BLaER1 treated with 17β-estradiol and CSF1 and Interleukin-3, amounts not matched to agents 10 nM and 100 nM (cell line): ENCODE data around the gene AUTS2.

Source experiments
- H3K27ac ChIP-seq, 11 experiments: shearing (Covaris generic); formaldehyde crosslinking; 2 replicates each; pipeline ENCODE4 v1.8.1; 2022
- H3K27me3 ChIP-seq, 11 experiments: shearing (Covaris generic); formaldehyde crosslinking; 2 replicates each; pipeline ENCODE4 v1.8.1; 2022
- H3K36me3 ChIP-seq, 11 experiments: shearing (Covaris generic); formaldehyde crosslinking; 2 replicates each; pipeline ENCODE4 v1.8.1; 2022
- H3K4me1 ChIP-seq, 10 experiments: shearing (Covaris generic); formaldehyde crosslinking; 2 replicates each; pipeline ENCODE4 v1.8.1; 2022
- H3K4me2 ChIP-seq, 11 experiments: shearing (Covaris generic); formaldehyde crosslinking; 2 replicates each; pipeline ENCODE4 v1.8.1; 2022
- H3K4me3 ChIP-seq, 10 experiments: shearing (Covaris generic); formaldehyde crosslinking; 2 replicates each; pipeline ENCODE4 v1.8.1; 2022
- H3K9ac ChIP-seq, 11 experiments: shearing (Covaris generic); formaldehyde crosslinking; 2 replicates each; pipeline ENCODE4 v1.8.1; 2022
- H3K9me3 ChIP-seq, 11 experiments: shearing (Covaris generic); formaldehyde crosslinking; replicated peaks in 1 of 11; 2 replicates each; pipeline ENCODE4 v1.8.1; 2022
- H4K20me1 ChIP-seq, 11 experiments: shearing (Covaris generic); formaldehyde crosslinking; 2 replicates each; pipeline ENCODE4 v1.8.1; 2022
- Cebpa-rat ChIP-seq, 11 experiments: shearing (Covaris generic); IDR thresholded peaks; 2 replicates each; pipeline ENCODE4 v1.8.1; 2022

Gene AUTS2

DNA sequence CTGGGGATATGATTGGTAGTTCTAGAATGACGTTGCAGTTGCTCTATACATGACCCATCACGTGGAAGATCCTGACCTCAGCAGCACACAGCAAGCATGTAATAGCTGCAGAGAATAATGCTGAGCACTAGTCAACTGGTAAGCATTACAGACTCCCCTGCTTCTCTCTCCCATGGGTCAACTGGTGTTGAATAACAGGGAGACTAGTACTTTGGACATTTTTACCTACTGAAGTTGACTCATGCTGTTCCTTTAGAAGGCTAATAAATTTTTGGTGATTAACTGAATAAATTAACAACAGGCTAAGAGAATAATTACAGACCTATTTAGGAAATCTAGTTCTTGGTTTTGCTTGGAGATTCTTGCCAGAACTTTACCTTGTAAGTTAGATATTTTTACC is 234.1 kb downstream of the AUTS2 start:
- no peak overlapping the region for H3K4me3 ChIP-seq
- H3K9ac ChIP-seq, result no peak overlapping the region
- no peak overlapping the region for H3K27ac ChIP-seq
- H3K9me3 ChIP-seq, result peaks cover 9 to 15% (median 12%) of the 10 kb centered on the region in 11 experiments; a peak in 19 of 22 replicates
- peaks cover 9 to 16% (median 12%) of the 10 kb centered on the region in 10 experiments for H3K4me1 ChIP-seq
- no peak for TF ChIP-seq Cebpa-rat (IDR thresholded peaks at IDR 0.05)
- peaks cover 0 to 17% (median 9%) of the 10 kb centered on the region in 11 experiments; a peak in 10 of 22 replicates for H4K20me1 ChIP-seq
- H3K4me2 ChIP-seq, result no peak overlapping the region
- H3K36me3 ChIP-seq, result peaks cover 0 to 18% (median 7%) of the 10 kb centered on the region in 11 experiments; a peak in 7 of 22 replicates
- H3K27me3 ChIP-seq, result no peaks in the 10 kb centered on the region

DNA sequence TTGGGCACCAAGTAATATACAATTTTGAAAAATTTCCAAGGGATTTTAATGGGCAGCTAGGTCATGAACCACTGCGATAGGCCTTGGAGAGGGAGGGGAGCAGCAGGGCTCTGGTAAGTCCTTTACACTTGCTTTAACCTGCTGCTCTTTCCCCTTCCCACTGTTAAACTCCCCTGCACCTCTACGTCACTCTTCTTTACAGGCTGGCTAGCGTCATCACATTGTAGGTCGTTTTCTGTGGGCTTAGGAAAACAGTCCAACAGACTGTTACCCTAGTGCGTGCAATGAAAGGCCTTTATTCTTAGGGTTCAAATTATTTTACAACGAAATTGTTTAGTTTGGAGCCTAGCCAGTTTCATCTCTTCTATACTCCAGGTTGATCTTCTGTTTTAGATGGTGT is 235.7 kb downstream of the AUTS2 start:
- Histone ChIP-seq H4K20me1 (peaks cover 0 to 26% (median 11%) of the 10 kb centered on the region in 11 experiments; a peak in 11 of 22 replicates), H3K27ac (no peak overlapping the region), H3K27me3 (no peaks in the 10 kb centered on the region), H3K9ac (no peak overlapping the region), H3K36me3 (peaks cover 0 to 13% (median 4%) of the 10 kb centered on the region in 11 experiments; a peak in 7 of 22 replicates), H3K4me1 (peaks cover 0 to 13% (median 7%) of the 10 kb centered on the region in 10 experiments; a peak in 14 of 20 replicates), H3K4me3 (no peak overlapping the region), H3K9me3 (peaks cover 4 to 9% (median 6%) of the 10 kb centered on the region in 11 experiments; a peak in 19 of 22 replicates), H3K4me2 (no peak overlapping the region)
- TF ChIP-seq Cebpa-rat (IDR thresholded peaks at IDR 0.05), result no peak

DNA sequence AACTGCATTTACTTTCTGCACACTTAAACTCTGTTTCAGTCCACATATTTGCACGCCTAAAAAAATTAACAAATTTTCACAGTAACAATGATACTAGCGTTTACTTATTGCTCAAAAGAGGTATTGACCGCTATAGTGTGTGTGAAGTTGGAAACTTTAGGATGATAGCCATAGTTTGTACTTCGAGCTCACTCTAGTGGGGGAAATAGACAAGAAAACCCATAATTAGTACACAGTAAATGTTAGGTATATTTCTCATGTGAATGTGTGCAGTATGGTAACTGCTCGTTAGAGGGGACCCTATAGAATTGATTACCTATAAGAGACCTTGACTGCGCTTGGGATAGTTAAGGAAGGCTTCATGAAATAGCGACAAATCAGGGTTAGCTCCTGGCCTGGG is 238.4 kb downstream of the AUTS2 start:
- Histone ChIP-seq H3K4me1 (peaks cover 18 to 36% (median 28%) of the 10 kb centered on the region in 10 experiments), H3K4me2 (no peak overlapping the region), H3K36me3 (peaks cover 0 to 6% (median 0%) of the 10 kb centered on the region in 11 experiments; a peak in 2 of 22 replicates), H4K20me1 (peaks cover 0 to 46% (median 28%) of the 10 kb centered on the region in 11 experiments; a peak in 12 of 22 replicates), H3K9ac (no peak overlapping the region), H3K9me3 (no peaks in the 10 kb centered on the region), H3K27ac (no peak overlapping the region), H3K4me3 (no peak overlapping the region), H3K27me3 (no peaks in the 10 kb centered on the region)
- no peak for TF ChIP-seq Cebpa-rat (IDR thresholded peaks at IDR 0.05)

DNA sequence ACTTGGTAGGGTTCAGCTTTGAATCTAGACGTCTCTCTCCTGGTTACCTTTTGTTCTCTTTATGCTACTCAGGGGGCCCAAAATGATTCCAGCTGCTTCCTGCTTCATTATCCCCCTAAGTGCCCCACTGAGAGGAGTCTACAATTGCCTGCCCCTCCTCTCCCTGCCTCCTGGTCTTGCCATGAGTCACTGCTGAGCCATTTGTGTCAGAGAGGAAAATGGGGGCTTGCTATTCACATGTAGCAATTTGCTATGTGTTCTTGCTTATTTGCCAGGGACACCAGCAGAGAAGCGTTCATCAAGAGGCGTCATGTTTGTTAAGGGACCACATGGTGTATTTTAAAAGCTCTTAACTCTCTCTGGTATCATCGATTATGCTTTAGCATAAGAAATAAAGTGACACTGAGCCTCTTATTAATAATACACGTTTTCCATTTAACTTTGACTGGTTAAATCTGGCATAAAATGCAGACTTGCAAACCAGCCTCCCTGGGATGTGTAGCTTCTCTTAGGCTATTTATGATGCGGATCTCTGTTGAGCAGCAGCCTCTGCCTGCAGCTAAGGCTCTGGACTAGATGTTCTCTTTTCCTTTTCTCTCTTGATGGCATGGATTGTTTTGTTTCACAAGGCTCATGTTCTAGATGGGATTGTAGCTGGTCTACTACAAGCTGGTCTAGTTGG is 239.3 kb downstream of the AUTS2 start:
- no peak overlapping the region for H3K9ac ChIP-seq
- H3K4me1 ChIP-seq, result peaks cover 18 to 37% (median 28%) of the 10 kb centered on the region in 10 experiments
- no peak overlapping the region for H3K4me3 ChIP-seq
- H3K4me2 ChIP-seq, result 0 out of 22 replicates have a peak overlapping the region, but pooled peaks of 1 of the 11 experiments have one; percentile 19
- peaks cover under 1 to 47% (median 28%) of the 10 kb centered on the region in 11 experiments; a peak in 13 of 22 replicates for H4K20me1 ChIP-seq
- no peaks in the 10 kb centered on the region for H3K27me3 ChIP-seq
- 0 out of 22 replicates have a peak, but pooled peaks cover 0 to 6% (median 0%) of the 10 kb centered on the region in 11 experiments for H3K36me3 ChIP-seq
- no peaks in the 10 kb centered on the region for H3K9me3 ChIP-seq
- no peak for TF ChIP-seq Cebpa-rat (IDR thresholded peaks at IDR 0.05)
- no peak overlapping the region for H3K27ac ChIP-seq

DNA sequence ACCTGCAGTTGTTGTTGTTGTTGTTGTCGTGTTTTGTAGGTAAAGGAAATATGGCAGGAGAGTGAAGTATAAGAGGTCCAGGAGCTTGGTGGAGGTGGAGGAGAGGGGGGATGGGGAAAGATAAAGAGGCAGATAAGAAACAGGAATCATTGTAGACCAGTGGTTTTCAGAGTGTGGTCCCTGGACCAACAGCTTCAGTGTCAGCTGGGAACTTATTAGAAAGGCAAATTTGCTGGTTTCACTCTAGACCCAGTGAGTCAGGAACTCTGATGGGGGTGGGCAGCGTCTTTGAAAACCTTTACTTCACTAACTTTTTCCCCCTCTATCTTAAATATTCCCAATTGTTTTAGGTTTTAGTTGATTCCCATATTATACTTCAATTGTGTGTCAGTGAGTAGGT is 241.5 kb downstream of the AUTS2 start:
- H3K4me3 ChIP-seq, result no peak overlapping the region
- H3K36me3 ChIP-seq, result no peaks in the 10 kb centered on the region
- no peak overlapping the region for H3K9ac ChIP-seq
- H3K27ac ChIP-seq, result 0 out of 22 replicates have a peak overlapping the region, but pooled peaks of 1 of the 11 experiments have one; percentile 14
- H3K4me2 ChIP-seq, result peak overlapping the region; percentile 33 to 75 (median 50)
- no peak for TF ChIP-seq Cebpa-rat (IDR thresholded peaks at IDR 0.05)
- no peaks in the 10 kb centered on the region for H3K27me3 ChIP-seq
- H3K4me1 ChIP-seq, result peaks cover 18 to 60% (median 49%) of the 10 kb centered on the region in 10 experiments
- no peaks in the 10 kb centered on the region for H3K9me3 ChIP-seq
- peaks cover 4 to 63% (median 43%) of the 10 kb centered on the region in 11 experiments; a peak in 15 of 22 replicates for H4K20me1 ChIP-seq

DNA sequence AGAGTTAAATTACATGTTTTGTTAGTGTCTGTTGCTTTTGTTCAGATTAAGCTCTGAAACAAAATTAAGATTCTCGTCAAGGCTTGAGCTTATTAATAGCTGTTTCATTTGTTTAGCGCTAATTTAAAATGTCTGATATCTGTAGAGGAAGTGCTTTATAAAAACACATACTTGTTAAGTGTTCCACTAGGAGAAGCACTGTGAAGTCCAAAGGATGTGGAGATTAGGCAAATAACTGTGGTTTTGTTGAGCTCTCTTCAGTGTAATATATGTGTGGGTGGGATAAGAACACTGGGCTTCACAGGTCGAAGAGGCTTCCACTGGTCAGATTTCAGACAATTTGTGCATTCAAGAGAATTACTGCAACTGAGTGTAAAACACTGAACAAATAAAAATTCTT is 242.0 kb downstream of the AUTS2 start:
- Histone ChIP-seq H4K20me1 (peaks cover 9 to 67% (median 48%) of the 10 kb centered on the region in 11 experiments; a peak in 16 of 22 replicates), H3K9me3 (no peaks in the 10 kb centered on the region), H3K36me3 (no peaks in the 10 kb centered on the region), H3K4me3 (no peak overlapping the region), H3K27me3 (no peaks in the 10 kb centered on the region), H3K9ac (no peak overlapping the region), H3K4me1 (peaks cover 21 to 64% (median 54%) of the 10 kb centered on the region in 10 experiments), H3K27ac (0 out of 22 replicates have a peak overlapping the region, but pooled peaks of 1 of the 11 experiments have one; percentile 14), H3K4me2 (peak overlapping the region; percentile 33 to 75 (median 50); a peak in 21 of 22 replicates)
- TF ChIP-seq Cebpa-rat (IDR thresholded peaks at IDR 0.05), result no peak

DNA sequence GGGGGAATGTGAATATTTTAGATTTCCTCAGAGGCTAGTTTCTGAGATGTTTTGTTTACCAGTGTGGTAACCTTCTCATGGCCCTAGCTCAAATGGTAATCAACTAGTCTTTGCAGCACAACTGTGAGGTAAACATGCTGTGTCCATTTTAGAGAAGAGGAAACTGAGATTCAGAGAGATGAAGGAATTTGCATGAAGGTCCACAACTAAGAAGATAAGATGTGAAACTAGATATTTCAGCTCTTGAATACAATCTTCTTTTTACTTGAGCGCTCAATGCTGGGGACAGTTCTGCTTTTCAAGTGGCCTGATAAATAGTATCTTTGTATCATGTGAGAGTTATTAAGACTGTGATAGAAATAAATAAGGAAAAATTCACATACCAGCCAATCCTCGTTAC is 245.4 kb downstream of the AUTS2 start:
- Histone ChIP-seq H3K9me3 (no peaks in the 10 kb centered on the region), H3K9ac (no peak overlapping the region), H3K4me1 (peaks cover 32 to 77% (median 72%) of the 10 kb centered on the region in 10 experiments), H3K27me3 (no peaks in the 10 kb centered on the region), H3K4me3 (no peak overlapping the region), H4K20me1 (peaks cover 24 to 86% (median 76%) of the 10 kb centered on the region in 11 experiments; a peak in 17 of 22 replicates), H3K4me2 (peak overlapping the region in 4 of 11 experiments; percentile 55 to 72 (median 66); a peak in 6 of 22 replicates), H3K27ac (no peak overlapping the region), H3K36me3 (no peaks in the 10 kb centered on the region)
- TF ChIP-seq Cebpa-rat (IDR thresholded peaks at IDR 0.05), result no peak

DNA sequence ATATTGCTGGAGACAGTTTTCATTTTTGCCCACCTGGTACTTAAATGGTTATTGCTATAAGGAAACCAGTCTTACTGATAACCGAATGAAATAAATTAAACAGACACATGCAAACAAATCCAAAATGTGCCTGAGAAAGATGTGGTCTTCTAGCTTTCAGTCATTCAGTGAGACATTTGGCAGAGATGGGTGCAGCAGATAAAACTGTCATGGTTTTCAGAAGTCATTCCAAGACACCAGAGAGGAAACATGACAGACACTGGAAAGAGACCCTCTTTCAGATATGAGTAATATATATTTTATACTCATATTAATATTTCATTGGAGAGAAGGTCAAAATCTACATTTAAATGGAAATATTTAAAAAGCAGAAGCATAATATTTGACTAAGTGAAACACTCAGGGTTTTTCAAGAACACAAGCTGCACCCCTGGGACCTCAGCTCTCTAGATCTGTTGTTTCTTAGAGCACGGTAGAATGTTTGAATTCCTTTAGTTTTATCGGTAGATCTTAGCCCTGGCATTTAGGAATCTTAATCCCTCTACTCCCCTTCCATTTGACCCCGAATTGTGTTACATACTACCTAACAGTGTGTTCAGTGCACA is 246.1 kb downstream of the AUTS2 start:
- TF ChIP-seq Cebpa-rat (IDR thresholded peaks at IDR 0.05), result no peak
- H4K20me1 ChIP-seq, result peaks cover 24 to 85% (median 71%) of the 10 kb centered on the region in 11 experiments; a peak in 17 of 22 replicates
- H3K4me1 ChIP-seq, result peaks cover 32 to 70% (median 65%) of the 10 kb centered on the region in 10 experiments
- no peaks in the 10 kb centered on the region for H3K36me3 ChIP-seq
- H3K4me3 ChIP-seq, result no peak overlapping the region
- peak overlapping the region in 8 of 11 experiments; percentile 55 to 72 (median 64); a peak in 17 of 22 replicates for H3K4me2 ChIP-seq
- H3K27ac ChIP-seq, result no peak overlapping the region
- no peak overlapping the region for H3K9ac ChIP-seq
- no peaks in the 10 kb centered on the region for H3K27me3 ChIP-seq
- no peaks in the 10 kb centered on the region for H3K9me3 ChIP-seq
